GM12892 (cell line): ENCODE results near the gene MAML3.

Experiments used
- DNase-seq: peaks from one replicate; pipeline ENCODE4 v3.0.0; 2011; ENCODE audit not compliant: insufficient read length
- FAIRE-seq: peaks from 2 replicates; lab custom pipeline; 2011; peaks lifted over from hg19 to GRCh38; lab: Jason Lieb, UNC
- POLR2A ChIP-seq: IDR thresholded peaks from 2 replicates; pipeline ENCODE4 v1.6.1; 2011; ENCODE audit warnings: low read depth, low read length, control low read depth
- POLR2AphosphoS5 ChIP-seq: IDR thresholded peaks from 2 replicates; pipeline ENCODE4 v1.6.1; 2011; ENCODE audit warnings: low read depth, low read length, control low read depth
- TAF1 ChIP-seq: IDR thresholded peaks from 2 replicates; pipeline ENCODE4 v1.6.1; 2011; ENCODE audit warnings: low read depth, mild to moderate bottlenecking, control low read depth, low read length, borderline replicate concordance

MAML3 gene

DNA sequence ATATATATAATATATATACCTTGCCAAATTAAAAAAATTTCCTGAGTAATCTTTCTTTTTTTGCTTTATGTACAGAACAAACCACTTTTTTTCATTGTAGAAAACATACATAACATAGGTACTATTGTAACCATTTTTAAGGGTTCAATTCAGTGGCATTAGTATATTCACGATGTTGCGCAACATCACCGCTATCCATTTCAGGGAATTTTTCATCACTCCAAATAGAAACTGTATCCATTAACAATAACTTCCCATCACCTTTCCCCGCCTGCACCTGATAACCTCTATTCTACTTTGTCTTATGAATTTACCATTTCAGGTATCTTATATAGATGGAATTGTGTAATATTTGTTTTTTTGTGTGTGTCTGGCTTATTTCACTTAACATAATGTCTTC lies 363.7 kb downstream of the MAML3 start:
- TF ChIP-seq TAF1 (no peak), POLR2A (no peak), POLR2AphosphoS5 (no peak)
- DNase-seq (no peak), FAIRE-seq (no peak)

DNA sequence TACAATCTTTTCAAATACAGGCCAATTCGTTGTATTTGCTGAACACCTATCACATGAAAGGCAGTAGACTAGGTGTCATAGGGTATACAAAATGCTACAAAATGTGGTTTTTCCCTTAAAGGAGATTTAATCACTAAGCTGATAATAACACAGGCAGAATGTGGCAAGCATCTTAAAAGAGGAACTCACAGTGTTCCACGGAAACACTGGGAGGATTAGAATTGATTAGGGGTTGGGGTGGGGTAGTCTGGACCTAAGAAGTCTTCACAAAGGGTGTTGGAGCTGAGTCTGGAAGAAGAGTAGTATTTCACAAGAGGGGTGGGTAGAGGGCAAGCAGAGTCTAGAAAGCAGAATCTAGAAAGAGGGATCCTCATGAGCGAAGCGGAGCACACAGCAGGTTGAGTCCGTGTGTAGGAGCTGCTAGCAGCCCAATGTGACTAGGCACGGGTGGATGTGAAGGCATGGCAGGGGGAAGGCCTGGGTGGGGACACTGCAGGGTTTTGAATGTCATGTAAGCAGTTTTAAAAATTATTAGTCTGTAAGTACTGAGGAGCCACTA lies 364.8 kb downstream of the MAML3 start:
- DNase-seq (no peak), FAIRE-seq (no peak)
- TF ChIP-seq POLR2AphosphoS5 (no peak), TAF1 (no peak), POLR2A (no peak)

- DNase-seq (no peak), FAIRE-seq (no peak)
- TF ChIP-seq TAF1 (no peak), POLR2AphosphoS5 (no peak), POLR2A (no peak)
Observed at GRCh38 chr4:139786494-139787354, 367.3 kb downstream of the MAML3 start.

- DNase-seq (no peak), FAIRE-seq (no peak)
- TF ChIP-seq TAF1 (no peak), POLR2A (no peak), POLR2AphosphoS5 (no peak)
Observed at GRCh38 chr4:139785356-139785755, 368.6 kb downstream of the MAML3 start.

DNA sequence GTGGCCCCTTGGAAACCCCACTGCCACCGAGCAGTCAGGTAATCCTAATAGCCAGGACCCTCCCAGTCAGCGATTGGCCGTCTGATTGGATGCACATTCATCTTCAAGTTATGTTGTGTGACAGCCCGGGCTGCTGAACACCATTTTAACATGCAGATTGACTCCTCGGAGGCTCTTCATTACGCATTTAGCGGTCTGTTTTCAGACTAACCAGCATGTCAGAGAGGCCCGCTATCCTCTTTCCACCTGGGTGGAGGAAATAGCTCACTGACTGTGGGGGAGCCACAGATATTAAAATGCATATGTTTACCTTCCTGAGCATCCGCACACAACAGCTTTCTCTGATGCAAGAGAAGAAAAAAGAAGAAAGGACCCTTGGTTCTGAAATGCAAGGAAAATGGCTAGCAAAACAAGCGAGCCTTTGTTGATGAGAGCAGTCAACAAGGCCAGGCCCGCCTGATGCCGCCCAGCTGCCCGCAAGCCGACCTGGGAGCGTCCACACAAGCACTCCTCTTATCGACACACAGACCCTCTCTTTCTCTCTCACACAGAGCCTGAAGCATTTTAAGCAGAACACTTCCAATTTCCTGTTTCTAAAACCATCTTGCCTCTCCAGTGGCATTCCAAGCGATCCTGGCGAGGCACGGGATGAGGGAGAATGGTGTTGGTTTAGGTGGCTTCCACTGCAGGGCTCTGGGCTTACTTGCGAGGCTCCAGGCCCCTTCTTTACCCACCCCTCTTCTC lies 370.1 kb downstream of the MAML3 start:
- no peak for TF ChIP-seq POLR2AphosphoS5
- TF ChIP-seq TAF1 = no peak
- no peak for TF ChIP-seq POLR2A
- FAIRE-seq (no peak), DNase-seq (no peak)

- FAIRE-seq = no peak
- TF ChIP-seq TAF1 (no peak), POLR2AphosphoS5 (no peak), POLR2A (no peak)
Observed at GRCh38 chr4:139782926-139783522, 371.0 kb downstream of the MAML3 start.

DNA sequence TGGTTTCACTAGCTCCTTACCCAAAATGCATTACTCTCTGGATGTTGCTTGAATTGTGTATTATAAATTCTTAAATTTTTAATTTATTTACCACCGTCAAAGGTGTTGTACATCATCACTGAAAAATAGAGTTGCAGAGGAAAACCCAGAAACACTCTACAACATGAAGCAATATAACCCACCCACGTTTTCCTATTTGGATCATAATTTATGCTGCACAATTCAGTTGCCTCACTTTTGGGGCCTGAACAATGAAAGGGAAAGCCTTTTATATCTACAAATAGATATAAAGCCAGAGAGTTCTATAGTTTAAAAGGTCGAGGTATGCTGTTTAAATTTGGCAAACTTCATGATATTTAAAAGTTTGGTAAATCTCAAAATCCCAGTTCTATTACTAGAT lies 372.9 kb downstream of the MAML3 start:
- FAIRE-seq (no peak), DNase-seq (no peak)
- no peak for TF ChIP-seq TAF1

More at GRCh38 chr4:139782926-139783522, 371.0 kb downstream of the MAML3 start:
- DNase-seq = no peak

GRCh38 chr4:139779691-139780090 lies 374.3 kb downstream of the MAML3 start:
- DNase-seq (no peak), FAIRE-seq (no peak)
- TF ChIP-seq POLR2AphosphoS5 (no peak), POLR2A (no peak), TAF1 (no peak)

DNA sequence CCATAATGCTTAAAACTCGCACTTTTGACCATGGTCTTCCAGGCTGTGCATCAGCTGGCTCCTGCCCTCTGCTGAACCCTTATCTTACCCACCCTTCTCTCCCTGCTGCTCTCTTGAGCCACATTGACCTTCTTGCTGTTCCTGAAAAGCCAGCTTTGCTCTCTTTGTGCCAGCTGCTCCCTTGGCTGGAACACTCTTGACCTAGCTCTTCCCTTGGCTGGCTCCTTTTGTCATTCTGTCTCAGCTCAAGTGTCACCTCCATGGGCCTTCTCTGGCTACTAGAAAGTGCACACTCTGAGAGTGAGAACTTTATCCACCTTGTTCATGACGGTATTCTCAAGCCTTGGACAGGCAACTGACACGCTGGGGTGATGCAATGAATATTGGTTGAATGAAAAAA lies 376.2 kb downstream of the MAML3 start:
- TF ChIP-seq POLR2A = no peak
- no peak for TF ChIP-seq POLR2AphosphoS5
- no peak for TF ChIP-seq TAF1
- DNase-seq (no peak), FAIRE-seq (no peak)

DNA sequence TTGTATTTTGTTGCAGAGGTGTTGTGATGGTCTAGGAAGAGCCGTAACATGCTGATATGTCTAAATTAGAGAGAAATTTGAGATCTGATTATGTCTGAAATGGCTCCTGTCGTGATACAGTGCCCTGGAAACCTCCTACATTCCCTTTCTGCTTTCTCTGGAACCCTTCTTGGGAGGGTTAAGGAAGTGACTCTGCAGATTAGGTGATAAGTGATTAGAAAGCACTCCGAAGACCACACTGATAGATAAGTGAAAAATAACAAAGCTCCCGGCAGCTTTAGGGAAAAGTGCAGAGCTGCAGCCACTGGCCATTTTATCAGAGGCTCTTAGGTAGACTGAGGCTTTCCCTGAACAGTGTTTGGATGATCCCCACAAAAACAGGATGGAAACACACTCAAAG lies 377.7 kb downstream of the MAML3 start:
- no peak for FAIRE-seq
- no peak for DNase-seq
- TF ChIP-seq TAF1 = no peak
- TF ChIP-seq POLR2A = no peak
- TF ChIP-seq POLR2AphosphoS5 = no peak

DNA sequence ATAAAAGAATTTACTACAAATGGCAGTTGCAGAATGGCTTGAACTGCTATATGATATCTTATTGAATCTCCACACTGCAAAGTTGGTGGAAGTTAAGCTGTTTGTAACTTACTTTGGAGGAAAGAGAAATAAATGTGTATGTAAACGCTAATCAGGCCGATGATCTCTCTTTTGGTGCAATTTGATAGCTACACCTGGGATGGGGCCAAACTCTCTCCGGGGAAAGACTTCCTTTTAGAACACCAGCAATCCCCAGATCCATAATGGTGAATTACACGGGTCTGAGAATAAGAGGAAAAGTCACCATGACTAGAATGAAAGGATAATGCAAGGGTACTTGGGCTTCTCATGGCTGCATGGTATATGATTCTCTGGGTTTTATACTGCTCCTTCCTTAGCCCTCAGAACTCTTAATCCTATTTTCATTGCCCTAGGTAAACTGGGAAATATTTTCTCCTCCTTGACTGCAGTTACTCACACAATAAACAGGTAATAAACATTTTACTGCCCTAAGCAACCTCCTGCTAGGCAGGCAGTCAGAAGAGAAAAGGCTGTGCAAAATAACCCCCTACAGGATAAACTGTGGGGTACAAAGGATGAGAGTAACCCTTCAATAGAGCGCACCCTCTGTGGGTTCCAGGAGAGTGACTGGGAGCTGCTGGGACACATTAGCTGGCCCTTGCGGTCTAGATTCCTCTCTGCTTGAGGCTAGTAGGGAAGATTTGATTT lies 379.1 kb downstream of the MAML3 start:
- FAIRE-seq (no peak), DNase-seq (no peak)
- TF ChIP-seq POLR2A = no peak
